ENCODE data around the gene ANXA1. TPM values are rescaled to one million over a fixed set of nuclear protein-coding genes. Genes with fewer than 3 reads are reported as not detected.

Gene ANXA1
- total and polyA plus RNA-seq, 2 of the 13 experiments (the other 11 are each of a cell fraction or from before 2014, with no cell fraction given), result 0.15 to 0.20 TPM

- no peaks in the 10 kb centered on the region for H3K79me2 ChIP-seq (ENCODE audit: insufficient read depth, low read length)
- FAIRE-seq, result no peak
- WGBS (ENCODE audit: low lambda C conversion rate), result 1% methylated on average over 4 of the region's 4 CpGs
Observed at GRCh38 chr9:73153793-73154227, 2.1 kb downstream of the ANXA1 start.

More at GRCh38 chr9:73153793-73154227, 2.1 kb downstream of the ANXA1 start:
- no TSS peak for BruUV-seq (replicated peaks)
- intact Hi-C loops (cut with micrococcal nuclease; ENCODE audit: unreplicated experiment), result no loop called here
- POLR2A ChIA-PET, result no interaction called here
- H2AFZ ChIP-seq (ENCODE audit: low read length), result no peak overlapping the region
- H3K27me3 ChIP-seq (ENCODE audit: control insufficient read depth in 1 of 2, insufficient read depth in 2 of 2, low read length in 2 of 2), result no peaks in the 10 kb centered on the region
- ATAC-seq (no peak), DNase-seq (ENCODE audit: low spot score) (no peak)
- H3K27ac ChIP-seq (ENCODE audit: extremely low read length, insufficient read depth, low read length), result no peak overlapping the region
- no peak overlapping the region for H3K4me3 ChIP-seq (replicated peaks in 1 of 3; ENCODE audit: insufficient read depth in 1 of 3, low read depth in 2 of 3, low read length in 3 of 3)
- in situ Hi-C loops (cut with HindIII; ENCODE audit: extremely low pct_ligation_motif_present, low pct_unique_long_range_greater_than_20kb), result no loop called here
- H3K4me1 ChIP-seq (ENCODE audit: insufficient read depth, low read length), result no peaks in the 10 kb centered on the region
- H3K36me3 ChIP-seq (replicated peaks in 1 of 2; ENCODE audit: control insufficient read depth in 1 of 2, insufficient read depth in 2 of 2, low read length in 2 of 2), result no peaks in the 10 kb centered on the region
- no peaks in the 10 kb centered on the region for H3K9me3 ChIP-seq (ENCODE audit: low read length)
- H4K20me1 ChIP-seq (ENCODE audit: insufficient read depth, low read length), result no peaks in the 10 kb centered on the region
- CTCF ChIA-PET (ENCODE audit: low intra/inter-chr PET ratio, low total read pairs), result no interaction called here
- no peak overlapping the region for H3K9ac ChIP-seq (ENCODE audit: insufficient read depth, low read depth, low read length)
- H3K4me2 ChIP-seq (ENCODE audit: low read depth, low read length), result no peak overlapping the region
- TF ChIP-seq ZNF691 (CRISPR knock-in tag; IDR thresholded peaks at IDR 0.05; ENCODE audit: borderline replicate concordance, low read depth) (no peak), HNRNPL (IDR thresholded peaks at IDR 0.05; ENCODE audit: low read depth, low read length) (no peak), ADNP (CRISPR knock-in tag; IDR thresholded peaks at IDR 0.05) (no peak), HBP1 (CRISPR knock-in tag; IDR thresholded peaks at IDR 0.05; ENCODE audit: low read depth) (no peak), TFDP2 (CRISPR knock-in tag; IDR thresholded peaks at IDR 0.05) (no peak), GFI1 (CRISPR knock-in tag; IDR thresholded peaks at IDR 0.05; ENCODE audit: borderline replicate concordance) (no peak), ZNF136 (CRISPR knock-in tag; IDR thresholded peaks at IDR 0.05; ENCODE audit: low read depth) (no peak), TBX3 (IDR thresholded peaks at IDR 0.05; ENCODE audit: borderline replicate concordance) (no peak), SALL1 (CRISPR knock-in tag; IDR thresholded peaks at IDR 0.05) (no peak), MTA3 (CRISPR knock-in tag; IDR thresholded peaks at IDR 0.05) (no peak), ATF5 (CRISPR knock-in tag; IDR thresholded peaks at IDR 0.05; ENCODE audit: low read depth) (no peak), ZFYVE20 (CRISPR knock-in tag; IDR thresholded peaks at IDR 0.05; ENCODE audit: borderline replicate concordance, low read depth) (no peak), SAFB2 (CRISPR knock-in tag; IDR thresholded peaks at IDR 0.05; ENCODE audit: borderline replicate concordance, low read depth) (no peak), ZFP1 (CRISPR knock-in tag; IDR thresholded peaks at IDR 0.05) (no peak), MLXIP (CRISPR knock-in tag; IDR thresholded peaks at IDR 0.05; ENCODE audit: borderline replicate concordance) (no peak)
